ENCODE data around the gene FEZ2. TPM values are rescaled to one million over a fixed set of nuclear protein-coding genes. Genes with fewer than 3 reads are reported as not detected.

The FEZ2 gene
- total RNA-seq, 1 donor from 2014 or later, result 70.7 TPM

DNA sequence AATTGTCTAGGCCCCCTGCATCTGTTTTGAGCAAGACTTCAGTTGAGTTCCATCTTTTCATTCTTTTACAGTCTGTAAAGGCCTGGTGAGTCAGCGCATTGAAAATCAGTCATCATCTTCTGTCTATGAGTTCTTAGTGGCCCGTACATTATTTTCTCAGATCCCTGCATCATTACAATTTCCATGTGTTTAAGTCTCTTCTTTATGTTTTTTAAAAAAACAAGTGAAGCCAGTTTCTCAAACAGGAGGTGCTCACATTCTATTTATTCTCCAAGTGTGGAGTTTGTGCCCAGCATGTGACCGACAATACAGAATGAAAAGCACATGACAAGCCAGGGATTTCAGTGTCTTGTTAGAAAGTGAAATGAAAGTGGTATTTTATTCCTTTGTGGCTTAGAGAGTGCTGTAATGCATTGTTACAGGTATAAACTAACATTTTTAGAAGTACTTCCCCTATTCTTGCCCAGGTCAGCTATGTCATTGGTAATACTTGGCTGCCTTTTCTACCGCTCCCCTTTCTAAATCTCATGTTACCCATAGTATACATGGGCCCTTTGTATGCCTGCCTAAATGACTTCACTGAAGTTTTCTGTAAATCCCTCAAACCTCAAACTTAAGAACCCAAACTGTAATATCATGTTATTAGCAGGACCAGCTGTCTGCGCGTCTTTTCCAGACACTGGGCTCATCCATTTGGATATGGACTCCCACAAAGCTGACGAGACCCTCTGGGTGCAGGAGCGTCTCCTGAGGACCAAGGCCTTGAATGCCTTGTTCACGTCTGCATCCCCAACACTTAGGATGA lies 67.6 kb downstream of the FEZ2 start:
- Mint-ChIP-seq H3K9me3 (no peaks in the 10 kb centered on the region), H3K36me3 (peaks cover 16% of the 10 kb centered on the region), H3K27ac (no peak overlapping the region), H3K27me3 (ENCODE audit: insufficient read depth, low read depth) (no peaks in the 10 kb centered on the region), H3K4me3 (no peak overlapping the region), H3K4me1 (peaks cover 13% of the 10 kb centered on the region)
- Histone ChIP-seq H3K36me3 (no peaks in the 10 kb centered on the region), H3K9me3 (ENCODE audit: low read depth) (no peaks in the 10 kb centered on the region), H4K20me1 (ENCODE audit: low read depth) (no peaks in the 10 kb centered on the region), H3K4me2 (no peak overlapping the region), H2AFZ (replicated peaks) (no peak overlapping the region), H3K9ac (no peak overlapping the region), H3K4me3 (no peak overlapping the region), H3K27ac (no peak overlapping the region), H3K27me3 (no peaks in the 10 kb centered on the region), H3K79me2 (ENCODE audit: low read depth) (no peaks in the 10 kb centered on the region), H3F3A (ENCODE audit: low read depth) (no peaks in the 10 kb centered on the region), H3K4me1 (peaks cover 18% of the 10 kb centered on the region)
- no peak for DNase-seq (ENCODE audit: low spot score)
- TF ChIP-seq EZH2 (IDR thresholded peaks at IDR 0.05) (no peak), EZH2phosphoT487 (IDR thresholded peaks at IDR 0.05) (no peak)
- TF ChIP-seq, protein P1, sequence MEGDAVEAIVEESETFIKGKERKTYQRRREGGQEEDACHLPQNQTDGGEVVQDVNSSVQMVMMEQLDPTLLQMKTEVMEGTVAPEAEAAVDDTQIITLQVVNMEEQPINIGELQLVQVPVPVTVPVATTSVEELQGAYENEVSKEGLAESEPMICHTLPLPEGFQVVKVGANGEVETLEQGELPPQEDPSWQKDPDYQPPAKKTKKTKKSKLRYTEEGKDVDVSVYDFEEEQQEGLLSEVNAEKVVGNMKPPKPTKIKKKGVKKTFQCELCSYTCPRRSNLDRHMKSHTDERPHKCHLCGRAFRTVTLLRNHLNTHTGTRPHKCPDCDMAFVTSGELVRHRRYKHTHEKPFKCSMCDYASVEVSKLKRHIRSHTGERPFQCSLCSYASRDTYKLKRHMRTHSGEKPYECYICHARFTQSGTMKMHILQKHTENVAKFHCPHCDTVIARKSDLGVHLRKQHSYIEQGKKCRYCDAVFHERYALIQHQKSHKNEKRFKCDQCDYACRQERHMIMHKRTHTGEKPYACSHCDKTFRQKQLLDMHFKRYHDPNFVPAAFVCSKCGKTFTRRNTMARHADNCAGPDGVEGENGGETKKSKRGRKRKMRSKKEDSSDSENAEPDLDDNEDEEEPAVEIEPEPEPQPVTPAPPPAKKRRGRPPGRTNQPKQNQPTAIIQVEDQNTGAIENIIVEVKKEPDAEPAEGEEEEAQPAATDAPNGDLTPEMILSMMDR (IDR thresholded peaks at IDR 0.05), result no peak

DNA sequence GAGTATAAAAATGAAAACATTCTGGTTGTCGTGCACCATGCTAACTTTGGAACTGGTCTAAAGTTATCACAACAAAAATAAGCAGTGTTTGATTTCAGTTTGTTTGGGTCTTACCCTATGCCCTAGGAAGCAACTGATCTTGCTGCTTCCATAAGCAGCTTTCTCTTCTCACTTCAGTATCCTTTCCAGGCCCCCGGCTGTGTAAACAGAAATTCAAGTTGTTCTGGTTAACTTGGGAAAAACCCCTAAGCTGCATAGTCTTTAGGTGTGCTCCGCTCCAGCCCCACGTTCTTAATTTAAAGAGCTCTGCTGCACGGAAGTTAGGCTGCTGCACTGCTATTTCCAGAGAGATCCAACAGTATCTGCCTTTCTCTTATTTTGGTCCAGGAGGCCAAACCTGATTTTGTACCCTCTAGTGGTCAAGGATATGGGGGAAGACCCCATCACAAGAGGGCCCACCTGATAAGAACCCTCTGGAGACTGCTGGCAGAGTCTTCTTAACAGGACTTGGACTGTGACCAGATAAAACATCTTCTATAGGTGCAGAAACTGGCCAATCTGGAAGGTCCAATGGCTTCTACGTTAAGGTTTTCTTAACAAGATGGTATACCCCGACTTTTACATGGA lies 69.1 kb downstream of the FEZ2 start:
- no peak overlapping the region for H3K4me2 ChIP-seq
- TF ChIP-seq EZH2 (IDR thresholded peaks at IDR 0.05), result no peak
- TF ChIP-seq, protein P1 (IDR thresholded peaks at IDR 0.05), result peak; percentile 11

DNA sequence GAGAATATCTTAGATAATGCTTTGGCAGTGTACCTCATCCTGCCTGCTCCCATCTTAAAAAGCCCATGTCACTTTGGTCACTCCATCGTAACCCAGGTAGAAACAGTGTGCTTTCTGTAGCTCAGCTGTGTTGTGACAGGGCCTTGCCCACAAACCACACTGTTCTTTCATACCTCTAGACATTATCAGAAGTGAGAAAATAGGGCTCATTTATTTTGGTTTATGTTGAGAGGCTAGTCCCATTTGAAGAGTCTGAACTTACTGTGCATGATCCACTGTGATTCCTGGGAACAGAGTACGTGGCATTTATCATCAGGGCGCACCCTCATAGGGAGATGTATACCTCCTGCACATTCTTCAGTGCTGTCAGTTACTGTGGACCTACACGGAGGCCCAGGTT lies 69.7 kb downstream of the FEZ2 start:
- H3K36me3 Mint-ChIP-seq, result peaks cover 21% of the 10 kb centered on the region
- no peak overlapping the region for H3K9ac ChIP-seq
- no peaks in the 10 kb centered on the region for H3K36me3 ChIP-seq

More for the DNA sequence above, 69.1 kb downstream of the FEZ2 start:
- Histone ChIP-seq H3K4me1 (peaks cover 18% of the 10 kb centered on the region), H4K20me1 (ENCODE audit: low read depth) (no peaks in the 10 kb centered on the region), H3F3A (ENCODE audit: low read depth) (no peaks in the 10 kb centered on the region), H3K27me3 (no peaks in the 10 kb centered on the region), H3K9ac (no peak overlapping the region), H3K27ac (no peak overlapping the region), H3K9me3 (ENCODE audit: low read depth) (no peaks in the 10 kb centered on the region), H3K36me3 (no peaks in the 10 kb centered on the region), H2AFZ (replicated peaks) (no peak overlapping the region), H3K79me2 (ENCODE audit: low read depth) (no peaks in the 10 kb centered on the region), H3K4me3 (no peak overlapping the region)
- H3K27ac Mint-ChIP-seq, result peak overlapping the region; percentile 35
- no peaks in the 10 kb centered on the region for H3K27me3 Mint-ChIP-seq (ENCODE audit: insufficient read depth, low read depth)
- H3K4me1 Mint-ChIP-seq, result peaks cover 13% of the 10 kb centered on the region
- H3K9me3 Mint-ChIP-seq, result no peaks in the 10 kb centered on the region
- no peak overlapping the region for H3K4me3 Mint-ChIP-seq
- no peak for DNase-seq (ENCODE audit: low spot score)
- H3K36me3 Mint-ChIP-seq, result peaks cover 21% of the 10 kb centered on the region

More for the DNA sequence above, 69.7 kb downstream of the FEZ2 start:
- H3K4me2 ChIP-seq, result no peak overlapping the region
- Mint-ChIP-seq H3K27me3 (ENCODE audit: insufficient read depth, low read depth) (no peaks in the 10 kb centered on the region), H3K27ac (no peak overlapping the region), H3K9me3 (no peaks in the 10 kb centered on the region), H3K4me3 (no peak overlapping the region), H3K4me1 (peaks cover 13% of the 10 kb centered on the region)
- H3K27me3 ChIP-seq, result no peaks in the 10 kb centered on the region
- no peaks in the 10 kb centered on the region for H3K9me3 ChIP-seq (ENCODE audit: low read depth)
- H3K4me1 ChIP-seq, result peaks cover 18% of the 10 kb centered on the region
- H2AFZ ChIP-seq (replicated peaks), result no peak overlapping the region
- no peak for DNase-seq (ENCODE audit: low spot score)
- H3K79me2 ChIP-seq (ENCODE audit: low read depth), result no peaks in the 10 kb centered on the region
- H4K20me1 ChIP-seq (ENCODE audit: low read depth), result no peaks in the 10 kb centered on the region
- H3F3A ChIP-seq (ENCODE audit: low read depth), result no peaks in the 10 kb centered on the region
- no peak overlapping the region for H3K4me3 ChIP-seq
- H3K27ac ChIP-seq, result no peak overlapping the region
- TF ChIP-seq, protein P1 (IDR thresholded peaks at IDR 0.05), result no peak
- TF ChIP-seq EZH2 (IDR thresholded peaks at IDR 0.05) (no peak), EZH2phosphoT487 (IDR thresholded peaks at IDR 0.05) (no peak)

Data from neural progenitor cell (in vitro differentiated cells).